CMK (cell line): ENCODE measurements around the gene PTCD1.
"Not testable (repeated sequence)": the region's sequence is repeated elsewhere in the genome, so short reads cannot be mapped to it uniquely, and the experiment has no call there.

Experiments
- DNase-seq: peaks from one replicate; pipeline ENCODE4 v3.0.0-alpha.2; 2010; ENCODE audit warnings: low read depth

Gene PTCD1

GRCh38 chr7:99448855-99449254 is 10.3 kb upstream of the PTCD1 start:
- no peak for DNase-seq

DNA sequence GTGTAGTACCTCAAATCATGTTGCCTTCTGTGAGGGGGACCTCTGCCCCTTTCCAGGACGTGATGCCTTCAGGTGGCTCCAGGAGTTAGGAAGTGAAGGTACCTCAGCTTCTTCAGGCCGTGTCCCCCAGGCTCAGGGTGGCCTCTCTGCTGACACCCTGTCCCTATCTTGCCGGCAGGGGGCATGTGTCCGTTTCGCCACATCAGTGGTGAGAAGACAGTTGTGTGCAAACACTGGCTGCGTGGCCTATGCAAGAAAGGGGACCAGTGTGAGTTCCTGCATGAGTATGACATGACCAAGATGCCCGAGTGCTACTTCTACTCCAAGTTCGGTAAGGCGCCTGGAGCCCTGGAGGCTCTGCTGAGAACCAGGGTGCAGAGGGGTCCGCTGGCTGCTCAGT is 9.3 kb upstream of the PTCD1 start:
- no peak for DNase-seq

DNA sequence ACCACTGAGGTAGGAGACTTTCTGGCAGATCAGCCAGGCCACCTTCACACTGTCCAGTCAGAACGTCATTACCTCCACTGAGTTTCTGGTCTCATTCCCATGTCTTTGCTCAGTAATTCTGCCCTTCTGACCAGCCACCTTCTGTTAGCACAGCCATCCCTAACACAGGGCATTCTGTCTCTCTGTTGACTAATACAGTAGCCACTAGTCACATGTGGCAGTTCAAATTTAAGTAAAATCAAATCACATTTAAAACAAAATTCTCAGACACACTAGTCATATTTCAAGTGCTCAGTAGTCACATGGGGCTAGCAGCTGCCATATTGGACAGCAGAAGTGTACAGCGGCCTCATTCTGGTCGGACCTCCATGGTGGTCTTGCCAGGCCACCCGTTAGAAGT is 7.5 kb upstream of the PTCD1 start:
- no peak for DNase-seq

GRCh38 chr7:99440195-99440594 is 1.6 kb upstream of the PTCD1 start:
- no peak for DNase-seq

DNA sequence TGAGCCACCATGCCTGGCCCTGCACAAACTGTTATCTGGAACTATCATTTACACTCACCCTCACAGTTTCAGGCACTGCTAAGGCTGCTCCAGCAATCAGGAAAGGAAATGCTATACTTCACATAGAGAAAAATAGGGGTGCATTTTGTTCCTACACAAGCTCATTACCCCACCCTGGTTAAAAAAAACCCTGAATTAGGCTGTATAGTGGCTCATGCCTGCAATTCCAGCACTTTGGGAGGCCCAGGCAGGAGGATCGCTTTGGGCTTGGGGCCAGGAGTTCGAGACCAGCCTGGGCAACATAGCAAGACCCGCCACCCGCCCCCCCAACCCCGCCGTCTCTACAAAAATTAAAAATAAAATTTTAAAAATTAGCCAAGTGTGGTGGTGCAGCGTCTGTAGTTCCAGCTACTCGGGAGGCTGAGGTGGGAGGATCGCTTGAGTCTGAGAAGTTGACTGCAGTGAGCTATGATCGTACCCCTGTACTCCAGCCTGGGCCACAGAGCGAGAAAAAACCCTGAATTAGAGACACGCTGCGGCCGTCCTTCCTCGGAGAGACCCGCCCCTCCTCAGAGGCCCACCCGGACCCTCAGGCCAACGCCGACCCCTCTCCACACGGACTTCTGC is 539 bp downstream of the PTCD1 start:
- DNase-seq, result no peak

DNA sequence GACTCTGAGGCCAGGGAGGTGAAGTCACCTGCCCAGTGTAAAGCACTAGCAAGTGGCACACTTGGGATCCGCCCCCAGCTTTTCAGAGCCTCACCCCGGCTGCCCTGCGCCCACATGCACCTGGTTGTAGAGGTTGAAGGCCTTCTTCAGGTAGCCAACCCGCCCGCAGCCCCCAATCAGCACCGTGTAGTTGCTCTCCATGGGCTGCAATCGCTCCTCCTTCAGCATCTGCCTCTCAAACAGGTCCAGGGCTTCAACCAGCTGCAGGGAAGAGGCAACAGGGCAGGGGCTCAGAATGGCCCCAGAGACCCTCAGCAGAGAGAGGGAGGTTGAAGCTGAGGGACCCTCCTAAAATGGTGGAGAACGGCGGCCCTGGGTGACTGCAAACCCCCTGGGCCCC is 5.4 kb downstream of the PTCD1 start:
- no peak for DNase-seq

- DNase-seq, result not testable (repeated sequence)
Observed at GRCh38 chr7:99431756-99432540, 6.7 kb downstream of the PTCD1 start.

GRCh38 chr7:99429756-99430155 is 8.8 kb downstream of the PTCD1 start:
- DNase-seq, result no peak

DNA sequence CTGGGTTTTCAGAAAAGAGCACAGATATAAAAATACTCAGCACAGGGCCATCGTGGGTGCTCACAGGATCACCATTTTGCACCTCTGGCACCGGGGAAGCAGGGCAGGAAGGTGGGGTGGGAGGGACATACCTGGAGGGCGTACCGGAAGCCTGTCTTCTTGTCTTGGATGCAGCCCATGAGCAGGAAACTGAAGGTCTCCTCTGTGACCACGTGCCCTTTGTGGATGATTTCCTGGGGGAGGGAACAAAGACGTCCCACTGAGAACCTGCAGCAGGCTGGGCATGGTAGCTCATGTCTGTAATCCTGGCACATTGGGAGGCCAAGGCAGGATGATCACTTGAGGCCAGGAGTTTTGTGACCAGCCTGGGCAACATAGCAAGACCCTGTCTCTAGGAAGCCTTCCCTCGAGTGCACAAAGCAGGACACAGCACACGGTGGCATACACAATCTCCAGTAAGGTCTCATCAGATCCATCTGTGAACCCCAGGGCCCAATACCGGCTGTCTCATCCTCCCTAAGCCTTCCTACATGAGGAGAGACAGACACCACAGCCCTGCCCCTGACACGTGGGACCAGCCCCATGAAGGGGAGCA is 9.5 kb downstream of the PTCD1 start:
- no peak for DNase-seq

- no peak for DNase-seq
Observed at GRCh38 chr7:99424932-99425730, 13.5 kb downstream of the PTCD1 start.

DNA sequence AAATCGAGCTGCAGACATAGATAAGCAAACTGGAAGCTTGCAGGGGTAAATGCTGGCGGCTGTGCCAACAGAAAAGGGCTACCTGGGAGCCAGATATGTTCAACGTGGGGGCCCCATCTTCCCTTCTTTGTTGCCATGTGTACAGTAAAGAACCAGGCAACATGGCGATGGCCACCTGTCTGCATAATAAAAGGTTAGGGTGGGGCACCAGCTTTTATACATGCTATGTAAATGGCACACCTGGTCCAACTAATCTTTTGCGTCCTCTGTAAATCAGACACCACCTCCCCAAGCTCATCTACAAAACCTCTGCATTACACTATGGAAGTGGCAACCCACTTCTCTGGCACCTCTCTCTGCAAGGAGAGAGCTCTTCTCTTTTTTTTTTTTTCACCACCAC is 16.0 kb downstream of the PTCD1 start:
- DNase-seq, result no peak

DNA sequence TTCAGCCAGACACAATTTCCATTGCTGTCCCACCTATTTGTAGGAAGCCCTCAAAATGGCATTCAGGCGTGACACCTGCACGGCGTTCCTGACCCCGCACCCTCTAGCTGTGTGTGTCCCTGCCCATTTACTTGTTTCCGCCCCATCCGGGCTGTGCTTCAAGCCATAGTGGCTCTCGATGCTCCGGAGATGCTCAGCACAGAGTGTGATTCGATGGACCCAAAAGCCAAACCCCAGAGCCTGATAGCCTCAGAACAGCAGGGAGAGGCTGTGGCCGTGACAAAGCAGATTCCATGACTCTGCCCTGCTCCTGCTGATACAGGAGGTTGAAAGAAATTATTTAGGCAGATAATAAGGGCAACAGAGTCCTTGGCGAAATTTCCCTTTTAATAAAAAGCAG is 16.4 kb downstream of the PTCD1 start:
- no peak for DNase-seq

DNA sequence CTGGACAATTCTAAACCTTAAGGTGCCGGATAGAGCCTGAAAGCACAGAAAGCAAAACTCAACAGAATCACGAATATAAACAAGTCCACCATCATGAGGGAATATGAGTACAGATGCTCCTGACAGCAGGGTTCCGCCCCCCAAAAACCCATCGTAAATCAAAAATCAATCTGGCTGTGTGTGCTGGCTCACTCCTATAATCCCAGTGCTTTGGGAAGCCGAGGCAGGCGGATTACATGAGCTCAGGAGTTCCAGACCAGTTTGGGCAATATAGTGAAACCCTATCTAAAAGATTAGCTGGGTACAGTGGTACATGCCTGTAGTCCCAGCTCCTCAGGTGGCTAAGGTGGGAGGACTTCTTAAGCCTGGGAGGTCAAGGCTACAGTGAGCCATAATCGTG is 17.6 kb downstream of the PTCD1 start:
- DNase-seq, result no peak

DNA sequence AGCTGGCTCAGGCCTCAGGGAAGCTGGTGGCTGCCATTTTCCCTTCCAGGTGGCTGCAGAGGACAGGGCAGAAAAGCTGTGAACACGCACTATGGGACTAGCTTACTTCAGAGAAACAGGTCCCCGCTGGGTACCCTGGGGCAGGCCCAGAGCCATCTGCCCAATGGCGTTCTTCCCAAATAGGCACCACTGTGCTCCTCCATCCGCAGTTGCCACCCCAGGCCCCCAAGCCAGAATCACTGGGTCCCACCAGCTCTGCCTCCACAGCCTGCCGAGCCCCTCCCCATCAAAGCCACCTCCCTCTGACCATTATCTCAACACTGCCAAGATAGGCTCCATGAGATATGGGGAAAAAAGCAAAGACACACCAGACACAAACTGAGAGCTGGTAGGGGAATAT is 18.4 kb downstream of the PTCD1 start:
- DNase-seq, result no peak

- no peak for DNase-seq
Observed at GRCh38 chr7:99419323-99420021, 19.1 kb downstream of the PTCD1 start.

- DNase-seq, result no peak
Observed at GRCh38 chr7:99418260-99418659, 20.3 kb downstream of the PTCD1 start.

- DNase-seq, result not testable (repeated sequence)
Observed at GRCh38 chr7:99415513-99416127, 23.0 kb downstream of the PTCD1 start.

DNA sequence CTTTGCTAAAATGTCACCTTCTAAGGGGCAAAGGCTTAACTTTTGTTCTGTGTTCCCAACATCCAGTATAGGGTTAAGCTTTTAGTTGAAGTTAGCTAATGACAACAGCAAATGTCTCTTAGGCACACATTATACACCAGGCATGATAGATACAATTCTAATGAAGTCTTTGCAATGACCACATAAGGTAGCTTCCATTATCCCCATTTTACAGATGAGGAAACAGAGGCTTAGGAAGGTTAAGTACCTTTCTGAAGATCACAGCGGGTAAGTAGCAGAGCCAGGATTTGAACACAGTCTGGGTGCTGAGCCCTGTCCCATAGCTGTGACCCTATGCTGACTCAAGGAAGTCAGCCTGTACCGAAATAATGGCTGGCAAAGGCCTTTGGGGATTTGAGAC is 28.0 kb downstream of the PTCD1 start:
- no peak for DNase-seq

GRCh38 chr7:99409806-99410205 is 28.8 kb downstream of the PTCD1 start:
- DNase-seq, result no peak

- DNase-seq, result no peak
Observed at GRCh38 chr7:99409192-99409572, 29.4 kb downstream of the PTCD1 start.

DNA sequence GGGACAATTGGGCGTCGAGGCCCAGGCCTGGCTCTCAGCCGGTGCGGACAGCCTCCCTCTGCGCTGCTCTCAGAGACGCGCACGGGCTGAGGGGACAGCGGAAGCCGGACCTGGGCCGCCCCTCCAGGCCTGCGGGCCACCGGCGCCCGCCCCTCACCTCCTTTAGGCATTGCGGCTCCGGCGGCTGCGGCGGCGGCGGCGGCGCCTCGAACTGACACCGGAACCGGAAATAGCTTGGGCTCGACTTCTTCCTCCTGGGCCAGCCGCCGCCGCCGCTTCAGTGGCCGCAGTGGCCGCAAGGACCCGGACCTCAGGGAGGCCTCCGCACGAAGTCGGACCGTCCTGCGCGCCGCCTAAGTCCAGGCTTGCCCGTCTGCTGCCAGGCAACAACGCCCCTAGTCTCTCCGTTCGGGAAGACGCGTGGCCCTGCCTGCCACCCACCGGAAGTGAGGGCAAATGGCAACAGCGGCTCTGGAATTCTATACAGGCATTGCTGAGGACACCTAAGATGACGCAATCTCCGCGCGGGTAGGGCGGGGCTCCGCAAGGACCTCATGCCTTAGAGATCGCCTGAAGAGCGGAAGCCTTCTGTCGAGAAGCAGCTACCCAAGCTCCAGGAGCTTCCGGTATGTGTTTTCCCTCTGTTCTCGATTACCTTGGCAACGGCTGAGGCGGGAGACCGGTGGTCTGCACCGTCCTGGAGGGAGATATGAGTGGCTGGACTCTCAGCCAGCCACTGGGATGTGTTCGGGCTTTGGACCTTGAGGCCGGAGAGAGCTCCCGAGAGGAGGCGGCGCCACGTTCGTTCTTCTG is 30.0 kb downstream of the PTCD1 start, which contains the start of the genes BUD31 and PDAP1:
Gene BUD31, plus strand, starts transcription at position 591 of the 813 bp plus-strand sequence. CDS start 2,124 bp downstream, outside the sequence.
Gene PDAP1, minus strand, starts transcription at position 219 of the 813 bp plus-strand sequence. Its CDS starts 49 bp downstream, at position 170.
- peak; percentile 90 for DNase-seq
